Tibial artery (tissue), 4 donors: ENCODE measurements around the gene RPL4.

Experiments
- DNase-seq, 2 donors: peaks; one replicate each; pipeline ENCODE4 v3.0.0-alpha.2; 2019
- H3K27ac ChIP-seq, 2 donors: fragments of 200-600 bp; sonication (generic) in 1 of 2; 1 replicate in 1 of 2; 2 replicates in 1 of 2; pipeline ENCODE4 v1.5.1; 2018 to 2019; ENCODE audit warnings: mild to moderate bottlenecking in 1 of 2
- H3K27me3 ChIP-seq, 2 donors: fragments of 200-600 bp; sonication (generic) in 1 of 2; one replicate each; pipeline versions ENCODE4 v1.5.1 to v1.6.0; 2016 to 2019
- H3K36me3 ChIP-seq, 3 donors: fragments of 200-600 bp; sonication (generic) in 2 of 3; one replicate each; pipeline ENCODE4 v1.5.1; 2016 to 2019; ENCODE audit warnings: mild to moderate bottlenecking in 2 of 3
- H3K4me1 ChIP-seq, 4 donors: fragments of 200-600 bp; sonication (generic) in 2 of 4; 1 replicate in 3 of 4; 2 replicates in 1 of 4; pipeline ENCODE4 v1.5.1; 2016 to 2019
- H3K4me3 ChIP-seq, 2 donors: fragments of 200-600 bp; sonication (generic) in 1 of 2; 1 replicate in 1 of 2; 2 replicates in 1 of 2; pipeline ENCODE4 v1.5.1; 2018 to 2019; ENCODE audit warnings: mild to moderate bottlenecking in 2 of 2
- H3K9me3 ChIP-seq, 3 donors: fragments of 200-600 bp; sonication (generic) in 1 of 3; one replicate each; pipeline ENCODE4 v1.5.1; 2016 to 2019
- intact Hi-C: fragments of 100-400 bp; cut with DNase I; formaldehyde crosslinking; loops from one replicate; pipeline ENCODE4 v1.15.0; 2023; ENCODE audit warnings: low total_unique reads
- TF ChIP-seq, protein P1 (sequence below), 2 experiments: fragments of 200-600 bp in 1 of 2; fragments of 450-650 bp in 1 of 2; IDR thresholded peaks; one replicate each; pipeline ENCODE4 v1.5.1; 2017 to 2019; ENCODE audit warnings: antibody characterized with exemption in 2 of 2, mild to moderate bottlenecking in 1 of 2, moderate library complexity in 1 of 2

RPL4 gene

DNA sequence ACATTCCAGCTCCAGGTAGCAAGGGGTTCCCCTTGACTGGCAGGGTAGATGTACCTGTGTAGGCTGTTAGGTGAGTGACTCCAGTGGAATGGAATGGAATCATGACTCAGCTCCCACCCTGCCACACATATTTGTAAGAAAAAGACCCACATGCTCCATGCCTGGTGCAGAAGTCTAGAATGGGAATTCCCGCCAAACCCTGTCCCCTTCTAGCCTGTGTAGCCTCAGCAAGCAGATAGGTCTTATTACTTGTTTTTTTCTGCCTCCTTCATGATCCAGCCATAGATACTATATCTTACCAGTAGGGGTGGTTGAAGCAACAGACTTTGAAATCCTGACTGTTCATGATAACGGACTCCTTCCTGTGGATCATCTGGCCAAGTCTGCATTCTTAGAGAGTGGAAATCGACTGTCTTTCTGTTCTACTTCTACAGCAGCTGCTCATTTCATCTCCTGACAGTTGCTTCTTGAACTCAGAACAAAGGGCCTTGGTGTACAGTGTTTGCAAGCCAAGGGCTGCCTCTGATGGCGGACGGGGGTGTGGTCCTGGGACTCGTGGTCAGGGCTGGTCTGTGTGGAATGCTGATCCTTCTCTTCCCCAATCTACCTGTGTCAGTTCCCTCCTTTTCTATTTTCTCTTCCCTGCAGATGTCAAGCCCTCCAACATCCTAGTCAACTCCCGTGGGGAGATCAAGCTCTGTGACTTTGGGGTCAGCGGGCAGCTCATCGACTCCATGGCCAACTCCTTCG lies 23.4 kb downstream of the RPL4 start:
- Histone ChIP-seq H3K27ac (no peak overlapping the region), H3K36me3 (peaks cover 0 to 34% (median 30%) of the 10 kb centered on the region in 3 donors), H3K4me1 (no peaks in the 10 kb centered on the region), H3K27me3 (no peaks in the 10 kb centered on the region), H3K4me3 (no peak overlapping the region), H3K9me3 (no peaks in the 10 kb centered on the region)
- TF ChIP-seq, protein P1, sequence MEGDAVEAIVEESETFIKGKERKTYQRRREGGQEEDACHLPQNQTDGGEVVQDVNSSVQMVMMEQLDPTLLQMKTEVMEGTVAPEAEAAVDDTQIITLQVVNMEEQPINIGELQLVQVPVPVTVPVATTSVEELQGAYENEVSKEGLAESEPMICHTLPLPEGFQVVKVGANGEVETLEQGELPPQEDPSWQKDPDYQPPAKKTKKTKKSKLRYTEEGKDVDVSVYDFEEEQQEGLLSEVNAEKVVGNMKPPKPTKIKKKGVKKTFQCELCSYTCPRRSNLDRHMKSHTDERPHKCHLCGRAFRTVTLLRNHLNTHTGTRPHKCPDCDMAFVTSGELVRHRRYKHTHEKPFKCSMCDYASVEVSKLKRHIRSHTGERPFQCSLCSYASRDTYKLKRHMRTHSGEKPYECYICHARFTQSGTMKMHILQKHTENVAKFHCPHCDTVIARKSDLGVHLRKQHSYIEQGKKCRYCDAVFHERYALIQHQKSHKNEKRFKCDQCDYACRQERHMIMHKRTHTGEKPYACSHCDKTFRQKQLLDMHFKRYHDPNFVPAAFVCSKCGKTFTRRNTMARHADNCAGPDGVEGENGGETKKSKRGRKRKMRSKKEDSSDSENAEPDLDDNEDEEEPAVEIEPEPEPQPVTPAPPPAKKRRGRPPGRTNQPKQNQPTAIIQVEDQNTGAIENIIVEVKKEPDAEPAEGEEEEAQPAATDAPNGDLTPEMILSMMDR (IDR thresholded peaks at IDR 0.05), result no peak
- no peak for DNase-seq
- intact Hi-C loops, result no loop called here

DNA sequence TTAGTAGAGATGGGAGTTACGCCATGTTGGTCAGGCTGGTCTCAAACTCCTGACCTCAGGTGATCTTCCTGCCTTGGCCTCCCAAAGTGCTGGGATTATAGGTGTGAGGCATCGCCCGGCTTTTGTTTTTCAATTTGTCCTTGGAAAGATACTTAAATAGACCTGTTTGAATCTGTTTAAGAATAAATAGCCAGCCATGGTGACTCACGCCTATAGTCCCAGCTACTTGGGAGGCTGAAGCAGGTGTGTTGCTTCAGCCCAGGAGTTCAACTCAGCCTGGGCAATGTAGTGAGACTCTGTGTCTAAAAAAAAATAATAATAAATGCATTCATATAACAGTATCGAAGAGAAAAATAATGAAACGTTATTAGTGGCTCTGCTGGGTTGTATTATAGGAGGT lies 24.4 kb downstream of the RPL4 start:
- no peak overlapping the region for H3K27ac ChIP-seq

DNA sequence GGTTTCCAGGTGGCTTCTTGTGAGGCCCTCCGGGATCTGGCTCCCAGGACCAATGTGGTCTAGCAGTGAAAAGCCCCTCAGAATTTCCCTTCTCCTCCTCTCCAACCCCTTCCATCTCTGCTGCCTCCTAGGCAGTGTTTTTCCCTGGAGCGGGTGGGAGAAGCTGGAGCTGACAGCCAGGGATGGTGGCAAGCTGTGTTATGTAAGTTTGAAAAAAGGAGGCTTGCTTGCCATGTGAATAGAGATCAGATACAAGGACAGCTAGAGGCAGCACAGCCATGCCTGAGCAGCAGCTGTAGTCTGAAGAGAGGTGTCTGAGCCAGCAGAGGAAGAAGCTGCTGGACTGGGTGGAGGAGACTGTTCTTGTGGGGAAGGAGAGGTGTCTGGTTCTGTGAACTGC lies 27.6 kb downstream of the RPL4 start:
- H3K36me3 ChIP-seq, result peaks cover 0 to 13% (median 6%) of the 10 kb centered on the region in 3 donors
- DNase-seq, result no peak
- peaks cover 0 to 21% (median 0%) of the 10 kb centered on the region in 4 donors for H3K4me1 ChIP-seq
- H3K9me3 ChIP-seq, result no peaks in the 10 kb centered on the region
- TF ChIP-seq, protein P1 (IDR thresholded peaks at IDR 0.05), result no peak
- intact Hi-C loops, result no loop called here
- no peak overlapping the region for H3K4me3 ChIP-seq
- H3K27me3 ChIP-seq, result no peaks in the 10 kb centered on the region
- no peak overlapping the region for H3K27ac ChIP-seq

More for the DNA sequence above, 24.4 kb downstream of the RPL4 start:
- intact Hi-C loops, result no loop called here
- Histone ChIP-seq H3K4me1 (no peaks in the 10 kb centered on the region), H3K36me3 (peaks cover 0 to 31% (median 28%) of the 10 kb centered on the region in 3 donors), H3K27me3 (no peaks in the 10 kb centered on the region), H3K9me3 (no peaks in the 10 kb centered on the region), H3K4me3 (no peak overlapping the region)
- DNase-seq, result no peak
- TF ChIP-seq, protein P1 (IDR thresholded peaks at IDR 0.05), result no peak

DNA sequence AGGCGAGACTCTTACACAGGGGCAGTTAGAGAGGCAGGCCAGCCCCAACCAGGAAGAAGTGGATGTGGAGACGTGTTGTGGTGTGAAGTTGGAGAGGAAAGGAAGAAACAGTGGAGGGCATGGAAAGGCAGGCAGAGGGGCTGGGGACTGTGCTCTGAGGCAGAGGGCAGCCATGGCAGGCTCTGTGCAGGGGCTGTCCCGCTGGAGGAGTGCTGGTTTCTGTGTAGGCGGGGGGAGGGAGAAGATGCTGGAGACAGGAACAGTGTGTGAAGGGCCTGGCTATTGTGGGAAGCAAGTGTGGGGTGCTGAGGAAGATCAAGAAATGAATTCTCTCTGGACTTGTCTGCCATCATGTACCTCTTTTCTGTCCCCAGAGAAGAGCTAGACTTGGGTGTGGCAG lies 28.1 kb downstream of the RPL4 start:
- intact Hi-C loops, result no loop called here
- Histone ChIP-seq H3K27me3 (no peaks in the 10 kb centered on the region), H3K36me3 (peaks cover 0 to 8% (median 2%) of the 10 kb centered on the region in 3 donors), H3K4me3 (no peak overlapping the region), H3K4me1 (peaks cover 0 to 25% (median 0%) of the 10 kb centered on the region in 4 donors), H3K27ac (no peak overlapping the region), H3K9me3 (no peaks in the 10 kb centered on the region)
- no peak for DNase-seq
- TF ChIP-seq, protein P1 (IDR thresholded peaks at IDR 0.05), result no peak

DNA sequence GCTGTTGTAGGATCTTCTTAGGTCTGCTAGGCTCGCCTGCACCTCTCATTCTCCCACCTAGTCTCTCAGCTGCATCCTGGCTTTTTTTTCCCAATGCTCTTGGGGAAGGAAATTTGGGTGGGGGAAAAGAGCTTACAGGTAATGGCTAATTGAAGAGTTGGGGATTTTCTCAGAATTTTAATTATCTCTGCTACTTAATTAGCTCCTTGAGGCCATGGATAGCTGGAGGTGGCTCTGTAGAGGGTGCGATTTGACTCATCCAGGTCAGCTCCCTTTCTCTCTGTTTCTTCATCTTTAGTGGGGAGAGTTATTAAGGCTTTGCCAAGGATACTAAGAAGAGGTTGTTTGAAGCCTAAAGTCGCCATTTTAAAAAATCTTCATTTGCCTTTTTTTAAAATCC lies 29.7 kb downstream of the RPL4 start:
- DNase-seq, result no peak
- H3K4me3 ChIP-seq, result no peak overlapping the region
- H3K36me3 ChIP-seq, result no peaks in the 10 kb centered on the region
- intact Hi-C loops, result no loop called here
- no peaks in the 10 kb centered on the region for H3K27me3 ChIP-seq
- H3K9me3 ChIP-seq, result no peaks in the 10 kb centered on the region
- TF ChIP-seq, protein P1 (IDR thresholded peaks at IDR 0.05), result no peak
- H3K4me1 ChIP-seq, result peaks cover 0 to 29% (median 0%) of the 10 kb centered on the region in 4 donors
- H3K27ac ChIP-seq, result no peak overlapping the region
